Naive B cell (primary cell): ENCODE measurements around the gene UBR2. TPM values are rescaled to one million over a fixed set of nuclear protein-coding genes. Genes with fewer than 3 reads are reported as not detected.
A peak's percentile ranks its signal among the peaks of the same experiment; 100 is the strongest.
"Not testable (repeated sequence)": the region's sequence is repeated elsewhere in the genome, so short reads cannot be mapped to it uniquely, and the experiment has no call there.

ENCODE experiments used
- ATAC-seq, 2 donors: fragments of 150-1000 bp; cut with Tn5 transposase; 2 replicates each; pipeline ENCODE4 v1.10.0; 2021; ENCODE audit warnings: low read depth in 2 of 2, mild to moderate bottlenecking in 2 of 2, moderate library complexity in 2 of 2
- DNase-seq: peaks from one replicate; pipeline ENCODE4 v3.0.0; 2022
- H3K27ac Mint-ChIP-seq, 6 donors: one replicate each; pipeline ENCODE4 v1.8.0; 2020 to 2022; ENCODE audit warnings: mild to moderate bottlenecking in 6 of 6, mixed read lengths in 6 of 6, moderate library complexity in 5 of 6, inconsistent platforms in 2 of 6
- H3K27me3 Mint-ChIP-seq, 3 donors: one replicate each; pipeline ENCODE4 v1.8.0; 2021 to 2022; ENCODE audit warnings: mixed read lengths in 3 of 3, mild to moderate bottlenecking in 1 of 3
- H3K36me3 Mint-ChIP-seq, 2 donors: one replicate each; pipeline ENCODE4 v1.8.0; 2020 to 2022; ENCODE audit warnings: mixed read lengths in 2 of 2, inconsistent platforms in 1 of 2, mild to moderate bottlenecking in 1 of 2
- H3K4me1 Mint-ChIP-seq, 3 donors: one replicate each; pipeline ENCODE4 v1.8.0; 2020 to 2022; ENCODE audit warnings: mixed read lengths in 3 of 3, inconsistent platforms in 1 of 3, mild to moderate bottlenecking in 1 of 3, moderate library complexity in 1 of 3
- H3K4me3 Mint-ChIP-seq, 8 donors: one replicate each; pipeline ENCODE4 v1.8.0; 2020 to 2022; ENCODE audit warnings: mild to moderate bottlenecking in 8 of 8, mixed read lengths in 8 of 8, moderate library complexity in 8 of 8, inconsistent platforms in 2 of 8
- H3K9me3 Mint-ChIP-seq, 7 donors: one replicate each; pipeline ENCODE4 v1.8.0; 2020 to 2022; ENCODE audit warnings: mixed read lengths in 7 of 7, mild to moderate bottlenecking in 5 of 7, inconsistent platforms in 2 of 7, moderate library complexity in 1 of 7
- polyA plus RNA-seq, 6 donors: library from polyadenylated mRNA; unstranded; fragments of 300-500 nt; fragmentation: Illumina TruSeq; gene quantifications; one replicate each; pipeline ENCODE4 v1.2.3, GENCODE V29; 2021; ENCODE audit warnings: low read depth in 6 of 6

The UBR2 gene
- polyA plus RNA-seq, 6 donors from 2014 or later = 8.2 to 16.7 (median 10.7) TPM; not detected in 1

DNA sequence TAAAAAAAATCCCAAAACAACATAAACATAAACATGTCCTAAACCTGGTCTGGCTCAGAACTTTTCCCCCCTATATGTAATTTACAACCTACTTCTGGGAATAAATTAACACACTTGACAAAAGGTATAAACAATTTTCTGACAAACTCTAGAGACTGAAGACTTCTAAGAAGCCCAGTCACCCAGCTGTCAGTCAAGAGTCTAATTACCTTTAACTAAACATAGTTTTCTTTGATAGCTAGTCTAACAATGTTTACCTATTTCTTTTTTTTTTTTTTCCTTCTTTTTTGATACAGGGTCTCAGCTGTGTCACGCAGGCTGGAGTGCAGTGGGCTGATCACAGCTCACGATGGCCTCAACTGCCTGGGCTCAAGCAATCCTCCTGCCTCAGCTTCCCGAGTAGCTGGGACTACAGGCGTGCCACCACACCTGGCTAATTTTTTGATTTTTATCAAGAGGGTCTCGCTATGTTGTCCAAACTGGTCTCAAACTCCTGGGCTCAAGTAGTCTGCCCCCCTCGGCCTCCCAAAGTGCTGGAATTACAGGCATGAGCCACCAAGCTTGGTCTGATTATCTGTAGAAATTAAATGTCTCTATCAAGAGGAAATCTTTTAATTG lies 932 bp upstream of the UBR2 start:
- ATAC-seq = no peak
- Mint-ChIP-seq H3K36me3 (no peaks in the 10 kb centered on the region), H3K4me1 (peaks cover 26 to 40% (median 34%) of the 10 kb centered on the region in 3 donors), H3K9me3 (no peaks in the 10 kb centered on the region), H3K27me3 (peaks cover 0 to 7% (median 0%) of the 10 kb centered on the region in 3 donors), H3K4me3 (peak overlapping the region in 5 of 8 donors; percentile 93 to 99 (median 98)), H3K27ac (peak overlapping the region in 1 of 6 donors; percentile 44)
- DNase-seq = no peak

DNA sequence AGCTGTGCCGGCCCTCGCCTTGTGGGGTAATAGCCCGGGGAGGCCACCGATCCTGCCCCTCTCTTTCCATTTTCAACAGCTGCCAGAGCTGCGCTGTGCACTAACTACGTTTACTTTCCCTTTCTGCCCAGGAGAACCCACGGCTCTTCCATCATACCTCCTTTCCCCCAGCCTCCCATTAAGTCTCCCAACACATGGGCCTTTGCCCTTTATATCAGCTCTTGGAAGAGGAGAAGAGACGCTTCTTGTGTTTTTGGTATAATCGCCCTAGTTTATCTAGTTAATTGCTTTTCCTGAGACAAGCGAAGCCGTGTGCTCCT lies 637 bp downstream of the UBR2 start:
- Mint-ChIP-seq H3K36me3 (no peaks in the 10 kb centered on the region), H3K27me3 (peaks cover 0 to 7% (median 0%) of the 10 kb centered on the region in 3 donors), H3K4me3 (peak overlapping the region; percentile 92 to 99 (median 97)), H3K9me3 (no peaks in the 10 kb centered on the region), H3K4me1 (peaks cover 26 to 49% (median 34%) of the 10 kb centered on the region in 3 donors), H3K27ac (peak overlapping the region; percentile 86 to 97 (median 92))
- peak; percentile 17 to 20 for ATAC-seq
- DNase-seq = no peak

DNA sequence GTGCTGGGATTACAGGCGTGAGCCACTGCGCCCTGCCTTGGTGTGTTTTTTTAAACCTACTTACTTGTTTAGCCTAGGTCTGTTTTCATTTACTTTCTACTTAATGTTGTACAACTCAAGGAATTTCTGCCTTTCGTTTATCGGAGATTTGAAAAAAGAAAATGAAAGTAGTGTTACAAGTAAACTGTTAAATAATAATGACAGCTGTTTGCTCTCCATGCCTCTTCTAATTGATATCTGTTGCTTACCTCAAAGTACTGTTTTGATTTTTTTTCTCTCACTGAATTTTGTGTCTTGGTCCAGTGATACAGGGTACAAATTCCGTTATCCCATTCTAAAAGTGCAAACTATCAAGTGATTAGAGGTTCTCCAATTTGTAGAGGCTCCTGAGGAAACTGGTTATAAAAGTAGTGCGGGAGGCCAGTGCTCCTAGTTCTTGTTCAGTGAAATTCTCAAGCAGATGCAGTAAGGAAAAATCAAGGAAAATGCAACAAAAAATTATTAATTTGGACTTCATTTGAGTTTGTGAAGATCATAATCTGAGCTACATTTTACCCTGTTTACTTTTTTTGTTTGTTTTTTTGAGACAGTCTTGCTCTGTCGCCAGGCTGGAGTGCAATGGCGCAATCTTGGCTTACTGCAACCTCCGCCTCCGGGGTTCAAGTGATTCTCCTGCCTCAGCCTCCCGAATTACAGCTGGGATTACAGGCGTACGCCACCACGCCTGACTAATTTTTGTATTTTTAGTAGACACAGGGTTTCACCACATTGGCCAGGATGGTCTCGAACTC lies 2.2 kb downstream of the UBR2 start:
- Mint-ChIP-seq H3K27ac (peak overlapping the region in 4 of 6 donors; percentile 20 to 92 (median 54)), H3K4me3 (peak overlapping the region; percentile 92 to 99 (median 97)), H3K9me3 (no peaks in the 10 kb centered on the region), H3K4me1 (peaks cover 26 to 57% (median 34%) of the 10 kb centered on the region in 3 donors), H3K27me3 (peaks cover 0 to 1% (median 0%) of the 10 kb centered on the region in 3 donors), H3K36me3 (no peaks in the 10 kb centered on the region)
- DNase-seq (no peak), ATAC-seq (no peak)

DNA sequence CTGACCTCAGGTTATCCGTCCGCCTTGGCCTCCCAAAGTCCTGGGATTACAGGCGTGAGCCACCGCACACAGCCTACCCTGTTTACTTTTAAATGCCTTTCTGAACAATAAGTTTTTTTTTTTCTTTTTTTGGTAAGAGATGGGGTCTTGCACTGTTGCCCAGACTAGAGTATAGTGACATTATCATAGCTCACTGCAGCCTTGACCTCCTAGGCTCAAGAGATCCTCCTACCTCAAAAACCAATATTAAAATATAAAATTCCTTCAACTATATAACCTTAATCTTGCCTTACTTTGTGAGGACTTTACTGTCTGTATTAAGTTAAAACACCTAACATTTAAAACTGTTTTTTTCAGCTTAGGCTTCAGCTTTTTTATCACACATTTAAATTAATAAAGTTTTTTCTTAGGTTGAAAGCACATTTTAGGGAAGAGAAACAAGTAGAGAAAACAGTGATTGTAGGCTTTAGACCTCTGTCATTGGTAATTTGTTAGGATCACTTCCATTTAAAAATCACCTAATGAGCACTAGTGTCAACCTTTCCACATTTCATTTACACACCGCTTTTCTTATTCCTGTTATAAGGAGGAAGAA lies 2.9 kb downstream of the UBR2 start:
- ATAC-seq = no peak
- H3K4me1 Mint-ChIP-seq = peaks cover 26 to 63% (median 34%) of the 10 kb centered on the region in 3 donors
- no peaks in the 10 kb centered on the region for H3K9me3 Mint-ChIP-seq
- no peaks in the 10 kb centered on the region for H3K27me3 Mint-ChIP-seq
- no peaks in the 10 kb centered on the region for H3K36me3 Mint-ChIP-seq
- H3K4me3 Mint-ChIP-seq = peak overlapping the region in 5 of 8 donors; percentile 30 to 93 (median 51)
- no peak for DNase-seq
- H3K27ac Mint-ChIP-seq = peak overlapping the region in 3 of 6 donors; percentile 39 to 90 (median 71)

DNA sequence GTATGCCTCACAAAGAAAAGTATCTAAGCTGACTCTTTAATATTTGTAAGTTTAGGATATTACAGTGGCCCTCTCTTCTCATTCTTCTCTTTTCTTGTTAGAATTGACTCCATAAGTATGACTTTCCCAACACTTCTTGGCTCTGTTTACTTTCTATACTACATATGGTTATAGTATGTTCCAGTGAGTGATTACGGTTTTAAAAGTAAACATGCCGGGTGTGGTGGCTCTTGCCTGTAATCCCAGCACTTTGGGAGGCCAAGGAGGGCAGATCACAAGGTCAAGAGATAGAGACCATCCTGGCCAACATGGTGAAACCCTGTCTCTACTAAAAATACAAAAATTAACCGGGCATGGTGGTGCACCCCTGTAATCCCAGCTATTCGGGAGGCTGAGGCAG lies 3.4 kb downstream of the UBR2 start:
- DNase-seq, ATAC-seq, H3K27me3 Mint-ChIP-seq, H3K9me3 Mint-ChIP-seq, H3K36me3 Mint-ChIP-seq: not testable (repeated sequence)
- Mint-ChIP-seq H3K4me1 (peaks cover 26 to 68% (median 34%) of the 10 kb centered on the region in 3 donors), H3K27ac (peak overlapping the region in 2 of 6 donors; percentile 71 to 90), H3K4me3 (peak overlapping the region in 3 of 8 donors; percentile 22 to 93 (median 47))

DNA sequence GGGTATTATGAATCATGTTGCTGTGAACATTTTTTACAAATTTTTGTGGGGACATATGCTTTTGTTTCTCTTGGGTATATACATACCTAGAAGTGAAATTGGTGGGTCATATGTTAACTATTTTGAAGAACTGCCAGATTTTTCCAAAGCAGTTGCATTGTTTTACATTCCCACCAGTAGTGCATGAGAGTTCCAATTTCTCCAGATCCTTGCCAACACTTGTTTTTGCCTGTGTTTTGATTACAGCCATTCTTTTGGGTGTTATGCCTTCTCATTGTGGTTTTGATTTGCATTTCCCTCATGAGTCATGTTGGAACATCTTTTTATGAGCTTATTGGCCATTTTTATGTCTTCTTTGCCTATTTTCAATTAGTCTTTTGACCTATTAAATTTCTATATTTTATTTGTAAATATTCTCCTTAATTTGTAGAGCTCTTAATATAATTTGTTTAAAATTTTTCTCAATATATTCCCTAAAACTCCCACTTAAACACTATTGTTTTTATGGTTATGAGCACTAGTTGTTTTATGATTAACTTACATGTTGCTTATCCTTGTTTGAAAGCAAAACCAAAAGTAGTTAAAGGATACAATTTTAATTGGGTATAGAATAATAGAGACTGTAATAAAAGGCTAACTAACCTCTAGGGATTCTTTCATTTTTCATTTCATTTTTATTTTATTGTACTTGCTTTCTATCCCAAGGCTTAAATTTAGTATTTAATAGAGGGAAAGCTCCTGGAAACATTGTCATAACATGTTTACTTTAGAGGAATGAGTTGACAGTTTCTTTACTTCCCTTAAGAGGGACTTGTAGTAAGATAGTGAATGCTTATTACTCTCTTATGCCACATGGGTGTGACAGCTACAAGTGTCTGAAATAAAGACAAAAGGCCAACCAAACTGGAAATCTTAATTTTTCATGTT lies 5.5 kb downstream of the UBR2 start:
- H3K27me3 Mint-ChIP-seq = no peaks in the 10 kb centered on the region
- ATAC-seq = no peak
- no peak for DNase-seq
- H3K4me1 Mint-ChIP-seq = peaks cover 32 to 73% (median 39%) of the 10 kb centered on the region in 3 donors
- peak overlapping the region in 1 of 8 donors; percentile 53 for H3K4me3 Mint-ChIP-seq
- no peak overlapping the region for H3K27ac Mint-ChIP-seq
- no peaks in the 10 kb centered on the region for H3K9me3 Mint-ChIP-seq
- H3K36me3 Mint-ChIP-seq = peaks cover 5 to 6% of the 10 kb centered on the region in 2 donors

DNA sequence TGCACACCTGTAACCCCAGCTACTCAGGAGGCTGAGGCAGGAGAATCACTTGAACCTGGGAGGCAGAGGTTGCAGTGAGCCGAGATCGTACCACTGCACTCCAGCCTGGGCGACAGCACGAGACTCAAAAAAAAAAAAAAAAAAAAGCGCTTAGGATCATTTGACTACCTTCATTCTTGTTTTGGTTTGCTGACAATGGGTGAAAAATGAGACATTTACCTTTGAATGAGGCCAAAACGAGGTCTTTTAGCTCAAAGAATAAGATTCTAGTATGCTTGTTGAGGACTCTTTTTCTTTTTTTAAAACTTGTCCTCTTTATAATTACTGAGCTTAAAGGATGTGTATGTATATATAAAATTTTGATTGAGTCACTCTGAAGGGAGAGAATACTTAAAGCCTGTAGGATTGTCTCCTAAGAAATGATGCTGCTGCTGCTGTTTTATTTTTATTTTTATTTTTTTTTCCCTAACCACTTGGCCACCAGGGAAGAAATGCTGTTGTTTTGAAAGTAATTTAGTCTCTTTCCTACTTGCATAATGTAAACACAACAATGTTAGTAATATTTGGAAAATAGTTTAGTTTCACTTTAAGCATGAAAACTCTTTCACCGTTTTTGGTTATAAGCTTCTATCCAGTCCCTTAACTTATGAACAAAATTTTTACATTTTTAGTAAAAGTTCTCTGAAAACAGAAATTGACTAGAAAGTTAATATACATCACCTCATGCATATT lies 7.9 kb downstream of the UBR2 start:
- Mint-ChIP-seq H3K4me3 (peak overlapping the region in 6 of 8 donors; percentile 11 to 71 (median 60)), H3K27me3 (no peaks in the 10 kb centered on the region), H3K9me3 (no peaks in the 10 kb centered on the region), H3K27ac (peak overlapping the region in 5 of 6 donors; percentile 18 to 89 (median 83)), H3K4me1 (peaks cover 22 to 56% (median 33%) of the 10 kb centered on the region in 3 donors), H3K36me3 (peaks cover 13 to 14% of the 10 kb centered on the region in 2 donors)
- DNase-seq (no peak), ATAC-seq (no peak)

DNA sequence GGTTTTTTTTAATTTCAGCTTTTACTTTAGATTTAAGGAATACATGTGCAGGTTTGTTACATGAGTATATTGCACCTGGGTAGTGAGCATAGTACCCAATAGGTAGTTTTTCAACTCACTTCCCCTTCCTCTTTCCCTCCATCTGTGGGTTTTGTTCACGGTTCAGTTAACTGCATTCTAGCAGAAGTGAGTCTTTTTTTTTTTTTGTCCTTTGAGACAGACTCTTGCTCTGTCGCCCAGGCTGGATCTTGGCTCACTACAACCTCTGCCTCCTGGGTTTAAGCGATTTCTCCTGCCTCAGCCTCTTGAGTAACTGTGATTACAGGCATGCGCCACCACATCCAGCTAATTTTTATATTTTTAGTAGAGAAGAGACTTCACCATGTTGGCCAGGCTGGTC lies 8.7 kb downstream of the UBR2 start:
- no peaks in the 10 kb centered on the region for H3K27me3 Mint-ChIP-seq
- ATAC-seq (peak; percentile 99), DNase-seq (peak; percentile 83)
- H3K36me3 Mint-ChIP-seq = peaks cover 13 to 14% of the 10 kb centered on the region in 2 donors
- peak overlapping the region; percentile 43 to 81 (median 65) for H3K4me3 Mint-ChIP-seq
- no peaks in the 10 kb centered on the region for H3K9me3 Mint-ChIP-seq
- H3K27ac Mint-ChIP-seq = peak overlapping the region; percentile 63 to 95 (median 90)
- peaks cover 17 to 49% (median 26%) of the 10 kb centered on the region in 3 donors for H3K4me1 Mint-ChIP-seq

DNA sequence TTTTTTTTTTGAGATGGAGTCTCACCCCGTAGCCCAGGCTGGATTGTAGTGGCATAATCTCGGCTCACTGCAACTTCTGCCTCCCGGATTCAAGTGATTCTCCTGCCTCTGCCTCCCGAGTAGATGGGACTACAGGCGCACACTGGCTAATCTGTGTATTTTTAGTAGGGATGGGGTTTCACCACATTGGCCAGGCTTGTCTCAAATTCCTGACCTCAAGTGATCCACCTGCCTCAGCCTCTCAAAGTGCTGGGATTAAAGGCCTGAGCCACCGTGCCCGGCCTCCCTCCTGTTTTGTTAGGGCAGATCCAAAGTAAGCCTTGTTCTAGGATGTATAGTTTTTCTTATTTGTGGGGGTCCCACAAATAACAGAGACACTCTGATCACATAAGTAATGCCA lies 12.7 kb downstream of the UBR2 start:
- ATAC-seq, DNase-seq, H3K4me3 Mint-ChIP-seq, H3K9me3 Mint-ChIP-seq, H3K27me3 Mint-ChIP-seq: not testable (repeated sequence)
- H3K36me3 Mint-ChIP-seq = peaks cover 14 to 24% of the 10 kb centered on the region in 2 donors
- peak overlapping the region in 1 of 6 donors; percentile 80 for H3K27ac Mint-ChIP-seq
- peaks cover 26 to 50% (median 32%) of the 10 kb centered on the region in 3 donors for H3K4me1 Mint-ChIP-seq

DNA sequence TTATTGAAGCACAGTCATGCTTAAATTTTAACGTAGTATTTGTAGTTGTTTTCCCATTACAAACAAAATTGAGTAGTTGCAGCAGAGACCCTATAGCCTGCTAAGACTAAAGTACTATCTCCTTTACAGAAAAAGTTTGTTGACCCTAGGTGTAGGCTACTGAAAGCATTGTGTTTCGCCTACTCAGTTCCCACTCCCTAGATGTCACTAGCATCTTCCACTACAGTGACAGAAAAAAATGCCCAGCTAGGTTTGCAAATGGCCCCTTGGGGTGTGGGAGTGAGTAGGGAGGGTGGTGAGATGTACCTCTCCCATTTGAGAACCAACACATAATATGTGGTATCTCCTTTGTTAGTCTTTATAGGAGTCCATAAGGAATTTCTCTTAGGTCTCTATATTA lies 34.5 kb downstream of the UBR2 start:
- Mint-ChIP-seq H3K36me3 (peaks cover 12 to 14% of the 10 kb centered on the region in 2 donors), H3K27ac (peak overlapping the region in 1 of 6 donors; percentile 15), H3K9me3 (no peaks in the 10 kb centered on the region), H3K4me1 (peaks cover 0 to 6% (median 0%) of the 10 kb centered on the region in 3 donors), H3K4me3 (no peak overlapping the region), H3K27me3 (no peaks in the 10 kb centered on the region)
- ATAC-seq (no peak), DNase-seq (no peak)

DNA sequence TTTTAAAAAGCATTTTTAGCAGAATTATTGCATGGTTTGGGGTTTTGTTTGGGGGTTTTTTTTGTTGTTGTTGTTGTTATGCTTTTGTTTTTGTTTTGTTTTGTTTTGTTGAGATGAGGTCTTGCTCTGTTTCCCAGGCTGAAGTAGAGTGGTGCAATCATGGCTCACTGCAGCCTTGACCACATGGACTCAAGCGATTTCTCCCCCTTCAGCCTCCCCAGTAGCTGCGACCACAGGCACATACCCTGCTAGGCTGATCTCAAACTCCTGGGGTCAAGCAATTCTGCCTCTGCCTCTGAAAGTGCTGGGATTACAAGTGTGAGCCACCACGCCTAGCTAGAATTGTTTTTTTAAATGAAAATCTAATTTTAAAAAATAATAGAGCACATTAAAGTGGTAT lies 35.7 kb downstream of the UBR2 start:
- H3K36me3 Mint-ChIP-seq = peaks cover 12 to 14% of the 10 kb centered on the region in 2 donors
- no peaks in the 10 kb centered on the region for H3K27me3 Mint-ChIP-seq
- H3K9me3 Mint-ChIP-seq = no peaks in the 10 kb centered on the region
- DNase-seq (no peak), ATAC-seq (no peak)
- H3K4me3 Mint-ChIP-seq = no peak overlapping the region
- no peak overlapping the region for H3K27ac Mint-ChIP-seq
- peaks cover 0 to 6% (median 0%) of the 10 kb centered on the region in 3 donors for H3K4me1 Mint-ChIP-seq

DNA sequence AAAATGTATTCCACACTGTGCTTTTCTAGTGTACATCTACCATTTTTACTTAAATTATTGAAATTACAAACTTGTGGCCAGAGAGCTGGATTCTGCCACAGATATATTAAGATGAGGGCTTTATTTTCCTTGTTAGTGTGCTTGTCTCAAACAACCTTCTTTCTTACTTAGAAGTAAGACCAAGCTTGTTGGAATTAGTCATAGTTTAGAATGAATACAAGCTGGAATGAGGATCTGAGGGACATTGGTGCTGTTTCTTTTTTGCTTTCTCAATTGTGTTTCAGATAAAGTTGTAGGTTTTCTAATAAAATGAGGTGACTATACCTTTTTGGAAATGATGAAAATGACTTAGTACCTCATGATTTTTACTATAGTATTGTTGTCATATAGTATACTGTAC lies 40.3 kb downstream of the UBR2 start:
- H3K4me1 Mint-ChIP-seq = no peaks in the 10 kb centered on the region
- H3K9me3 Mint-ChIP-seq = no peaks in the 10 kb centered on the region
- H3K4me3 Mint-ChIP-seq = no peak overlapping the region
- H3K27me3 Mint-ChIP-seq = no peaks in the 10 kb centered on the region
- peak overlapping the region in 1 of 6 donors; percentile 7 for H3K27ac Mint-ChIP-seq
- no peak for ATAC-seq
- H3K36me3 Mint-ChIP-seq = peaks cover 4 to 7% of the 10 kb centered on the region in 2 donors
- no peak for DNase-seq
